Lung (tissue), 12 donors: Measurements from ENCODE around the gene POLA1. TPM values are rescaled to one million over a fixed set of nuclear protein-coding genes. Genes with fewer than 3 reads are reported as not detected.

ENCODE experiments used
- ATAC-seq: fragments of 200-7000 bp; cut with Tn5 transposase; one replicate; pipeline ENCODE4 v1.9.1; 2020; ENCODE audit warnings: moderate number of reproducible peaks; ENCODE audit not compliant: insufficient read depth, low FRiP score
- DNase-seq, 3 donors: peaks; one replicate each; pipeline ENCODE4 v3.0.0-alpha.2; 2013 to 2017
- H3K27ac ChIP-seq, 2 donors: one replicate each; pipeline ENCODE4 v1.5.1; 2013; ENCODE audit warnings: mild to moderate bottlenecking in 2 of 2, moderate library complexity in 2 of 2, control low read depth in 1 of 2, inconsistent platforms in 1 of 2, low read depth in 1 of 2, low read length in 1 of 2
- H3K27me3 ChIP-seq, 3 donors: one replicate each; pipeline ENCODE4 v1.5.1; 2013; ENCODE audit warnings: low read length in 2 of 3; ENCODE audit not compliant: control insufficient read depth in 3 of 3, insufficient read depth in 3 of 3
- H3K36me3 ChIP-seq, 4 donors: one replicate each; pipeline ENCODE4 v1.5.1; 2013; ENCODE audit warnings: low read length in 4 of 4, mild to moderate bottlenecking in 1 of 4, moderate library complexity in 1 of 4; ENCODE audit not compliant: control insufficient read depth in 4 of 4, insufficient read depth in 4 of 4
- H3K4me1 ChIP-seq, 5 donors: one replicate each; pipeline ENCODE4 v1.5.1; 2013; ENCODE audit warnings: low read length in 5 of 5, mild to moderate bottlenecking in 2 of 5, moderate library complexity in 1 of 5; ENCODE audit not compliant: control insufficient read depth in 5 of 5, insufficient read depth in 5 of 5
- H3K4me3 ChIP-seq: one replicate; pipeline ENCODE4 v1.5.1; 2013; ENCODE audit warnings: mild to moderate bottlenecking, control low read depth, moderate library complexity
- H3K9ac ChIP-seq, 2 donors: one replicate each; pipeline ENCODE4 v1.5.1; 2013; ENCODE audit warnings: low read length in 2 of 2, control low read depth in 1 of 2; ENCODE audit not compliant: insufficient read depth in 1 of 2
- H3K9me3 ChIP-seq, 4 donors: one replicate each; pipeline ENCODE4 v1.5.1; 2013; ENCODE audit warnings: low read length in 3 of 4, mild to moderate bottlenecking in 1 of 4, moderate library complexity in 1 of 4; ENCODE audit not compliant: control insufficient read depth in 4 of 4, insufficient read depth in 3 of 4
- WGBS, 2 donors: extraction: QIAGEN DNeasy Blood & Tissue Kit; methylation state at CpG; one replicate each; pipeline ENCODE4 v1.1.7; 2013; 5-methylcytosine and 5-hydroxymethylcytosine counted together
- polyA plus RNA-seq, 2 donors: library from polyadenylated mRNA; stranded (reverse); fragments of 200-250 nt; gene quantifications; one replicate each; pipeline ENCODE4 v1.2.1, GENCODE V29; 2013
- total RNA-seq, 2 donors: library from RNA; depleted of rRNA in 1 of 2; stranded (reverse); fragments of >200 nt in 1 of 2; gene quantifications; one replicate each; pipeline ENCODE4 v1.2.1, GENCODE V29; 2014 to 2021
- TF ChIP-seq, protein P1 (sequence below): IDR thresholded peaks from 2 replicates; pipeline ENCODE4 v1.5.1; 2012; ENCODE audit warnings: mild to moderate bottlenecking; ENCODE audit errors: control extremely low read depth, extremely low read depth
- donor health status: control.
- donor health status: control.
- donor health status: Bipolar disorder and iron deficiency.
- donor health status: healthy.
- donor health status: DM: yes; HTN: yes; CAD: no.

The POLA1 gene
- total and polyA plus RNA-seq, 4 donors, result 2.4 to 18.7 (median 6.1) TPM

- Histone ChIP-seq H3K9me3 (no peaks in the 10 kb centered on the region), H3K27ac (no peak overlapping the region), H3K4me1 (no peaks in the 10 kb centered on the region), H3K36me3 (no peaks in the 10 kb centered on the region), H3K27me3 (peaks cover 0 to 12% (median 5%) of the 10 kb centered on the region in 3 donors), H3K9ac (no peak overlapping the region), H3K4me3 (no peak overlapping the region)
- ATAC-seq (no peak), DNase-seq (no peak)
- WGBS, 2 donors, result 65 to 96% methylated on average over 9 of the region's 9 CpGs
- TF ChIP-seq, protein P1, sequence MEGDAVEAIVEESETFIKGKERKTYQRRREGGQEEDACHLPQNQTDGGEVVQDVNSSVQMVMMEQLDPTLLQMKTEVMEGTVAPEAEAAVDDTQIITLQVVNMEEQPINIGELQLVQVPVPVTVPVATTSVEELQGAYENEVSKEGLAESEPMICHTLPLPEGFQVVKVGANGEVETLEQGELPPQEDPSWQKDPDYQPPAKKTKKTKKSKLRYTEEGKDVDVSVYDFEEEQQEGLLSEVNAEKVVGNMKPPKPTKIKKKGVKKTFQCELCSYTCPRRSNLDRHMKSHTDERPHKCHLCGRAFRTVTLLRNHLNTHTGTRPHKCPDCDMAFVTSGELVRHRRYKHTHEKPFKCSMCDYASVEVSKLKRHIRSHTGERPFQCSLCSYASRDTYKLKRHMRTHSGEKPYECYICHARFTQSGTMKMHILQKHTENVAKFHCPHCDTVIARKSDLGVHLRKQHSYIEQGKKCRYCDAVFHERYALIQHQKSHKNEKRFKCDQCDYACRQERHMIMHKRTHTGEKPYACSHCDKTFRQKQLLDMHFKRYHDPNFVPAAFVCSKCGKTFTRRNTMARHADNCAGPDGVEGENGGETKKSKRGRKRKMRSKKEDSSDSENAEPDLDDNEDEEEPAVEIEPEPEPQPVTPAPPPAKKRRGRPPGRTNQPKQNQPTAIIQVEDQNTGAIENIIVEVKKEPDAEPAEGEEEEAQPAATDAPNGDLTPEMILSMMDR, result no peak
Measured at GRCh38 chrX:24876530-24877287, 183.0 kb downstream of the POLA1 start.

GRCh38 chrX:24877288-24877664, 183.6 kb downstream of the POLA1 start:
- whole genome bisulfite sequencing, 2 donors, result 77 to 93% methylated on average over 3 of the region's 3 CpGs
- H3K27ac ChIP-seq, result no peak overlapping the region
- ATAC-seq, result no peak

GRCh38 chrX:24877854-24878650, 184.3 kb downstream of the POLA1 start:
- Histone ChIP-seq H3K36me3 (no peaks in the 10 kb centered on the region), H3K9me3 (no peaks in the 10 kb centered on the region), H3K4me3 (no peak overlapping the region), H3K27me3 (peaks cover 0 to 12% (median 7%) of the 10 kb centered on the region in 3 donors), H3K27ac (no peak overlapping the region), H3K9ac (no peak overlapping the region), H3K4me1 (no peaks in the 10 kb centered on the region)
- WGBS, 2 donors, result 52 to 88% methylated on average over 4 of the region's 4 CpGs
- no peak for ATAC-seq
- peak in 2 of 3 donors; percentile 9 to 35 for DNase-seq
- TF ChIP-seq, protein P1, result no peak

More at GRCh38 chrX:24877288-24877664, 183.6 kb downstream of the POLA1 start:
- H3K9ac ChIP-seq, result no peak overlapping the region
- no peaks in the 10 kb centered on the region for H3K36me3 ChIP-seq
- H3K9me3 ChIP-seq, result no peaks in the 10 kb centered on the region
- TF ChIP-seq, protein P1, result no peak
- H3K27me3 ChIP-seq, result peaks cover 0 to 13% (median 7%) of the 10 kb centered on the region in 3 donors
- no peak overlapping the region for H3K4me3 ChIP-seq
- DNase-seq, result no peak
- H3K4me1 ChIP-seq, result no peaks in the 10 kb centered on the region
